GM10248 (cell line): ENCODE results near the gene SCD.

Source experiments
- CTCF ChIA-PET: fragments of 300-600 bp; sonication (Branson Sonifier 250); formaldehyde crosslinking; extraction: SDS; loops from one replicate; lab custom pipeline; 2021; ENCODE audit warnings: antibody characterized with exemption; lab: Yijun Ruan, JAX
- POLR2A ChIA-PET: fragments of 350-650 bp; sonication (Branson Sonifier 250); formaldehyde crosslinking; extraction: SDS; loops from one replicate; lab custom pipeline; 2020; ENCODE audit warnings: antibody characterized with exemption; lab: Yijun Ruan, JAX
- DNase-seq: peaks from one replicate; pipeline ENCODE4 v3.0.0; 2012; ENCODE audit errors: extremely low spot score
- CTCF ChIP-seq: IDR thresholded peaks from 2 replicates; pipeline ENCODE4 v1.5.1; 2012; ENCODE audit warnings: mild to moderate bottlenecking, low read depth; ENCODE audit errors: extremely low read depth, missing control alignments, control extremely low read depth

SCD gene

GRCh38 chr10:100396605-100397004 lies 49.6 kb downstream of the SCD start:
- no peak for TF ChIP-seq CTCF
- CTCF ChIA-PET = interaction anchor here (1.2 kb wide), 1 partner anchor 45 kb away, joined by 3 read pairs; no protein-coding TSS in a partner anchor
- no peak for DNase-seq
- POLR2A ChIA-PET = no interaction called here

GRCh38 chr10:100401631-100402328 lies 54.7 kb downstream of the SCD start:
- TF ChIP-seq CTCF = no peak
- no peak for DNase-seq
- ChIA-PET CTCF (interaction anchor here (1.0 to 1.9 kb wide), 3 partner anchors 31 to 342 kb away, joined by 3 to 8 read pairs (median 3); no protein-coding TSS in a partner anchor), POLR2A (no interaction called here)

- POLR2A ChIA-PET = no interaction called here
- CTCF ChIA-PET = interaction anchor here (1.1 to 1.3 kb wide), 2 partner anchors 9 to 475 kb away, joined by 3 read pairs; no protein-coding TSS in a partner anchor
These were observed 56.7 kb downstream of the SCD start for GRCh38 chr10:100403734-100404133.

GRCh38 chr10:100413173-100413572 lies 66.1 kb downstream of the SCD start:
- CTCF ChIA-PET = no interaction called here
- TF ChIP-seq CTCF = no peak
- POLR2A ChIA-PET = no interaction called here
- no peak for DNase-seq

More at GRCh38 chr10:100403734-100404133, 56.7 kb downstream of the SCD start:
- TF ChIP-seq CTCF = no peak
- no peak for DNase-seq
